Head of caudate nucleus (tissue), 42 donors: Measurements from ENCODE around the gene WEE1.
A peak's percentile ranks its signal among the peaks of the same experiment; 100 is the strongest.
"Not testable (repeated sequence)": the region's sequence is repeated elsewhere in the genome, so short reads cannot be mapped to it uniquely, and the experiment has no call there.

Experiments
- DNase-seq, 42 donors: peaks; one replicate each; pipeline versions ENCODE4 v3.0.0 to v3.0.0-alpha.2; 2020 to 2021; ENCODE audit warnings: mixed read lengths in 7 of 42
- intact Hi-C: fragments of 100-400 bp; cut with DNase I; formaldehyde crosslinking; loops from one replicate; pipeline ENCODE4 v1.15.0; 2022

The WEE1 gene

GRCh38 chr11:9573052-9573774 is at the start of gene WEE1:
Gene WEE1, plus strand, starts transcription at chr11:9573670. Its CDS starts 264 bp downstream, at chr11:9573934.
- peak; percentile 85 to 98 (median 94) for DNase-seq
- intact Hi-C loops, result loop anchor here (5.0 kb wide), 1 partner anchor 39 kb away; no protein-coding TSS in a partner anchor

GRCh38 chr11:9524001-9524400 is 49.5 kb upstream of the WEE1 start:
- DNase-seq, result no peak
- intact Hi-C loops, result no loop called here

GRCh38 chr11:9525116-9525515 is 48.4 kb upstream of the WEE1 start:
- intact Hi-C loops, result no loop called here
- no peak for DNase-seq

- intact Hi-C loops, result no loop called here
- DNase-seq, result peak in 2 of 42 donors; percentile 3 to 42
Observed at GRCh38 chr11:9527481-9528135, 45.9 kb upstream of the WEE1 start.

- intact Hi-C loops, result no loop called here
- DNase-seq, result no peak
Observed at GRCh38 chr11:9528136-9528501, 45.4 kb upstream of the WEE1 start.

- DNase-seq, result no peak
- intact Hi-C loops, result no loop called here
Observed at GRCh38 chr11:9528573-9529333, 44.7 kb upstream of the WEE1 start.

GRCh38 chr11:9529334-9529650 is 44.2 kb upstream of the WEE1 start:
- no peak for DNase-seq
- intact Hi-C loops, result no loop called here

- intact Hi-C loops, result no loop called here
- no peak for DNase-seq
Observed at GRCh38 chr11:9530020-9530621, 43.3 kb upstream of the WEE1 start.

GRCh38 chr11:9530901-9531625 is 42.4 kb upstream of the WEE1 start:
- DNase-seq, result no peak
- intact Hi-C loops, result no loop called here

GRCh38 chr11:9533058-9533457 is 40.4 kb upstream of the WEE1 start:
- intact Hi-C loops, result no loop called here
- no peak for DNase-seq

- no peak for DNase-seq
- intact Hi-C loops, result no loop called here
Observed at GRCh38 chr11:9533736-9534473, 39.6 kb upstream of the WEE1 start.

GRCh38 chr11:9535189-9535781 is 38.2 kb upstream of the WEE1 start:
- DNase-seq, result peak in 41 of 42 donors; percentile 19 to 86 (median 60)
- intact Hi-C loops, result no loop called here

GRCh38 chr11:9538548-9538947 is 34.9 kb upstream of the WEE1 start:
- intact Hi-C loops, result no loop called here
- DNase-seq, result no peak

GRCh38 chr11:9549216-9549615 is 24.3 kb upstream of the WEE1 start:
- intact Hi-C loops, DNase-seq: not testable (repeated sequence)

- DNase-seq, result no peak
Observed at GRCh38 chr11:9550191-9550628, 23.3 kb upstream of the WEE1 start.

GRCh38 chr11:9561279-9561982 is 12.0 kb upstream of the WEE1 start:
- no peak for DNase-seq
- intact Hi-C loops, result no loop called here

More at GRCh38 chr11:9550191-9550628, 23.3 kb upstream of the WEE1 start:
- intact Hi-C loops, result no loop called here

GRCh38 chr11:9562716-9563115 is 10.8 kb upstream of the WEE1 start:
- intact Hi-C loops, result no loop called here
- no peak for DNase-seq
